Astrocyte (in vitro differentiated cells and primary cell): ENCODE measurements around the gene CDC45.
"Not testable (repeated sequence)": the region's sequence is repeated elsewhere in the genome, so short reads cannot be mapped to it uniquely, and the experiment has no call there.

Experiments used
- EZH2 ChIP-seq: IDR thresholded peaks from 2 replicates; pipeline ENCODE4 v1.6.1; 2012; ENCODE audit warnings: mild to moderate bottlenecking, low read length, inconsistent platforms; ENCODE audit not compliant: insufficient read depth
- TF ChIP-seq, protein P1 (sequence below): IDR thresholded peaks from 2 replicates; pipeline ENCODE4 v1.5.1; 2011; ENCODE audit warnings: low read depth, mild to moderate bottlenecking, inconsistent platforms, low read length, moderate library complexity; ENCODE audit not compliant: insufficient read depth

- TF ChIP-seq, protein P1, sequence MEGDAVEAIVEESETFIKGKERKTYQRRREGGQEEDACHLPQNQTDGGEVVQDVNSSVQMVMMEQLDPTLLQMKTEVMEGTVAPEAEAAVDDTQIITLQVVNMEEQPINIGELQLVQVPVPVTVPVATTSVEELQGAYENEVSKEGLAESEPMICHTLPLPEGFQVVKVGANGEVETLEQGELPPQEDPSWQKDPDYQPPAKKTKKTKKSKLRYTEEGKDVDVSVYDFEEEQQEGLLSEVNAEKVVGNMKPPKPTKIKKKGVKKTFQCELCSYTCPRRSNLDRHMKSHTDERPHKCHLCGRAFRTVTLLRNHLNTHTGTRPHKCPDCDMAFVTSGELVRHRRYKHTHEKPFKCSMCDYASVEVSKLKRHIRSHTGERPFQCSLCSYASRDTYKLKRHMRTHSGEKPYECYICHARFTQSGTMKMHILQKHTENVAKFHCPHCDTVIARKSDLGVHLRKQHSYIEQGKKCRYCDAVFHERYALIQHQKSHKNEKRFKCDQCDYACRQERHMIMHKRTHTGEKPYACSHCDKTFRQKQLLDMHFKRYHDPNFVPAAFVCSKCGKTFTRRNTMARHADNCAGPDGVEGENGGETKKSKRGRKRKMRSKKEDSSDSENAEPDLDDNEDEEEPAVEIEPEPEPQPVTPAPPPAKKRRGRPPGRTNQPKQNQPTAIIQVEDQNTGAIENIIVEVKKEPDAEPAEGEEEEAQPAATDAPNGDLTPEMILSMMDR = not testable (repeated sequence)
- not testable (repeated sequence) for TF ChIP-seq EZH2
These were observed 43.1 kb upstream of the CDC45 start for GRCh38 chr22:19436444-19437161.
